ENCODE data around the gene ZSCAN10. TPM values are rescaled to one million over a fixed set of nuclear protein-coding genes. Genes with fewer than 3 reads are reported as not detected.
A peak's percentile ranks its signal among the peaks of the same experiment; 100 is the strongest.

ZSCAN10 gene
- total and polyA plus RNA-seq, 9 of the 15 experiments (the other 6 are each of a cell fraction or from before 2014, with no cell fraction given) = 0.22 TPM; not detected in 8

DNA sequence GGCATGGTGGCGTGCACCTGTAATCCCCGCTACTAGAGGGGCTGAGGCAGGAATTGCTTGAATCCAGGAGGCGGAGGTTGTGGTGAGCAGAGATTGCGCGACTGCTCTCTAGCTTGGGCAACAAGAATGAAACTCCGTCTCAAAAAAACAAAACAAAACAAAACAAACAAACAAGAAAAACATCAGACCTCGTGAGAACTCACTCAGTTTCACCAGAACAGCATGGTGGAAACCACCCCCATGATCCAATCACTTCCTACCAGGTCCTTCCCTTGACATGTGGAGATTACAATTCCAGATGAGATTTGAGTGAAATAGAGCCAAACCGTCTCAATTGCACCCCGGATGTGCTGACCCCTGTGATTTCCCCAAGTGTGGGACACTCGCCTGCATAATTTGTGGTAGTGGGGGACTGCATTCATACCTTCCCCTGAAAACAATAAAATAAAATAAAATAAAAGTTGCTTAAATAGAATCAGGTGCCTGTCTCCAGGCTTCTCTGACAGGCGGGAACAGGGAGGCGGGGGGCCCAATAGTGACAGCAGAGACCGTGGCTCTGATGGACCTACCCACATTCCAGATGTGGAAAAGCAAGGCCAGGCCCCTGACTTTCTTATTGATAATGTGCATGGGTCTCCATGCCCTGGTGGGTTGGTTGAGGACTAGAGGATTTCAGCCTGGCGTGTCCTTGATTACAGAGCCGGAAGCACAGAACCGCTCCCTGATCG is 13.1 kb downstream of the ZSCAN10 start (continued):
- no peak for TF ChIP-seq ZNF780A (CRISPR knock-in tag; IDR thresholded peaks at IDR 0.05)
- no peak for TF ChIP-seq CSDE1 (IDR thresholded peaks at IDR 0.05)
- TF ChIP-seq RFX5 (IDR thresholded peaks at IDR 0.05; ENCODE audit: low read depth, low read length) = no peak
- TF ChIP-seq NR1H2 (CRISPR knock-in tag; IDR thresholded peaks at IDR 0.05) = no peak
- no peak for TF ChIP-seq CBX5 (IDR thresholded peaks at IDR 0.05; ENCODE audit: borderline replicate concordance, low read depth)
- TF ChIP-seq HDAC1 (IDR thresholded peaks at IDR 0.05) = no peak
- no peak for TF ChIP-seq MAFG (tag; conservative IDR thresholded peaks at IDR 0.05)
- no peak for TF ChIP-seq ZNF184 (CRISPR knock-in tag; IDR thresholded peaks at IDR 0.05)
- TF ChIP-seq BRF1 (IDR thresholded peaks at IDR 0.05; ENCODE audit: borderline replicate concordance, extremely low read depth, insufficient read length) = no peak

DNA sequence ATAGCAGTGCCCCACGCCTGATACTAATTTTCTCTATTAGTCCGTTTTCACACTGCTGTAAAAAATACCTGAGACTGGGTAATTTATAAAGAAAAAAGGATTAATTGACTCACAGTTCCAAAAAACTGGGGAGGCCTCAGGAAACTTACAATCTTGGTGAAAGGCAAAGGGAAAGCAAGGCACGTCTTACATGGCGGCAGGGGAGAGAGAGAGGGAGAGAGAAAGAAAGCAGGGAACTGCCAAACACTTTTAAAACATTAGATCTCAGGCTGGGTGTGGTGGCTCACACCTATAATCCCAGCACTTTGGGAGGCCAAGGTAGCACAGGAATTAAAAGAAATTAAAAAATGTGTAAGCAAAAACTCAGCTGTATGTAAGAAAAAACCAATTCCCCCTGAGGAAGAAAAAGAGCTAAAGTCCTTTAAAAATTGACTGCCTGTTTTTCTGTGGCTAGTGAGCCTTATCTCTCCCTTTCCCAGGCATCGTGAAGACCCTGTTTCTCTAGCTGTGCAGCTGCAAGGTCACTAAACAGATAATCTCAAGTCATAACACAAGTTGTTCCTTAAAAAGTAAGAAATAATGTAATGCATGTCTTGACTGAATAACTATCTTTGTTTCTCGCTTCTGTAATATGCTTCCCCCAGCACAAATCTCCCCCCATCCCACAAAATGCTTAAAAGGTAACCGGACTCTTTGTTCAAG is 14.0 kb downstream of the ZSCAN10 start:
- POLR2A ChIA-PET = interaction anchor here (1.2 kb wide), 1 partner anchor 25 kb away, joined by 3 read pairs; no protein-coding TSS in a partner anchor
- Histone ChIP-seq H4K20me1 (replicated peaks; ENCODE audit: control insufficient read depth, insufficient read depth, low read length) (no peaks in the 10 kb centered on the region), H3K9me1 (ENCODE audit: control insufficient read depth, insufficient read depth, low read length) (no peaks in the 10 kb centered on the region), H3K27ac (ENCODE audit: extremely low read depth, low read depth, low read length) (no peak overlapping the region), H3K4me3 (no peak overlapping the region), H3K9ac (ENCODE audit: insufficient read depth in 1 of 2, low read depth in 2 of 2, low read length in 2 of 2) (no peak overlapping the region), H2AFZ (ENCODE audit: low read depth, low read length) (peak overlapping the region; percentile 36; the same call in 1 of the 2 replicates), H3K27me3 (ENCODE audit: control insufficient read depth in 2 of 2, insufficient read depth in 2 of 2, low read length in 2 of 2) (peaks cover under 1 to 13% of the 10 kb centered on the region in 2 experiments; a peak in 2 of 5 replicates), H3K4me2 (ENCODE audit: insufficient read depth, low read length) (no peak overlapping the region; the same call in 1 of the 2 replicates), H3K79me2 (ENCODE audit: control insufficient read depth, insufficient read depth, low read length) (no peaks in the 10 kb centered on the region), H3K4me1 (replicated peaks in 1 of 2; ENCODE audit: control insufficient read depth in 2 of 2, insufficient read depth in 2 of 2, low read length in 2 of 2) (peaks cover 19 to 47% of the 10 kb centered on the region in 2 experiments), H3K36me3 (ENCODE audit: control insufficient read depth, insufficient read depth, low read length) (no peaks in the 10 kb centered on the region), H3K9me3 (replicated peaks; ENCODE audit: control insufficient read depth, insufficient read depth, low read depth, low read length) (no peaks in the 10 kb centered on the region)
- no peak for ATAC-seq
- CTCF ChIA-PET (ENCODE audit: low intra/inter-chr PET ratio) = no interaction called here
- intact Hi-C loops (cut with micrococcal nuclease) = no loop called here
- WGBS (ENCODE audit: insufficient coverage, low coverage, missing lambda C conversion rate) = 26% methylated on average over 7 of the region's 7 CpGs
- no TSS peak for BruUV-seq (replicated peaks)
- peak; percentile 23 for FAIRE-seq
- in situ Hi-C loops (cut with MboI) = no loop called here
- no peak for DNase-seq (ENCODE audit: extremely low read depth in 1 of 4, low spot score in 3 of 4)
- TF ChIP-seq TAL1 (IDR thresholded peaks at IDR 0.05) (peak; percentile 61), MXI1 (IDR thresholded peaks at IDR 0.05; ENCODE audit: low read depth, low read length) (no peak), TRIM28 (IDR thresholded peaks at IDR 0.05) (peak; percentile 63; the same call in 1 of the 2 replicates)
- TF ChIP-seq, protein P1, sequence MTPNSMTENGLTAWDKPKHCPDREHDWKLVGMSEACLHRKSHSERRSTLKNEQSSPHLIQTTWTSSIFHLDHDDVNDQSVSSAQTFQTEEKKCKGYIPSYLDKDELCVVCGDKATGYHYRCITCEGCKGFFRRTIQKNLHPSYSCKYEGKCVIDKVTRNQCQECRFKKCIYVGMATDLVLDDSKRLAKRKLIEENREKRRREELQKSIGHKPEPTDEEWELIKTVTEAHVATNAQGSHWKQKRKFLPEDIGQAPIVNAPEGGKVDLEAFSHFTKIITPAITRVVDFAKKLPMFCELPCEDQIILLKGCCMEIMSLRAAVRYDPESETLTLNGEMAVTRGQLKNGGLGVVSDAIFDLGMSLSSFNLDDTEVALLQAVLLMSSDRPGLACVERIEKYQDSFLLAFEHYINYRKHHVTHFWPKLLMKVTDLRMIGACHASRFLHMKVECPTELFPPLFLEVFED (CRISPR knock-in tag; conservative IDR thresholded peaks at IDR 0.05) = no peak
- TF ChIP-seq, protein P2, sequence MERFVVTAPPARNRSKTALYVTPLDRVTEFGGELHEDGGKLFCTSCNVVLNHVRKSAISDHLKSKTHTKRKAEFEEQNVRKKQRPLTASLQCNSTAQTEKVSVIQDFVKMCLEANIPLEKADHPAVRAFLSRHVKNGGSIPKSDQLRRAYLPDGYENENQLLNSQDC (CRISPR knock-in tag; IDR thresholded peaks at IDR 0.05) = no peak
- TF ChIP-seq, protein P3, sequence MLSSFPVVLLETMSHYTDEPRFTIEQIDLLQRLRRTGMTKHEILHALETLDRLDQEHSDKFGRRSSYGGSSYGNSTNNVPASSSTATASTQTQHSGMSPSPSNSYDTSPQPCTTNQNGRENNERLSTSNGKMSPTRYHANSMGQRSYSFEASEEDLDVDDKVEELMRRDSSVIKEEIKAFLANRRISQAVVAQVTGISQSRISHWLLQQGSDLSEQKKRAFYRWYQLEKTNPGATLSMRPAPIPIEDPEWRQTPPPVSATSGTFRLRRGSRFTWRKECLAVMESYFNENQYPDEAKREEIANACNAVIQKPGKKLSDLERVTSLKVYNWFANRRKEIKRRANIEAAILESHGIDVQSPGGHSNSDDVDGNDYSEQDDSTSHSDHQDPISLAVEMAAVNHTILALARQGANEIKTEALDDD (IDR thresholded peaks at IDR 0.05) = peak; percentile 80
- TF ChIP-seq, protein P4, sequence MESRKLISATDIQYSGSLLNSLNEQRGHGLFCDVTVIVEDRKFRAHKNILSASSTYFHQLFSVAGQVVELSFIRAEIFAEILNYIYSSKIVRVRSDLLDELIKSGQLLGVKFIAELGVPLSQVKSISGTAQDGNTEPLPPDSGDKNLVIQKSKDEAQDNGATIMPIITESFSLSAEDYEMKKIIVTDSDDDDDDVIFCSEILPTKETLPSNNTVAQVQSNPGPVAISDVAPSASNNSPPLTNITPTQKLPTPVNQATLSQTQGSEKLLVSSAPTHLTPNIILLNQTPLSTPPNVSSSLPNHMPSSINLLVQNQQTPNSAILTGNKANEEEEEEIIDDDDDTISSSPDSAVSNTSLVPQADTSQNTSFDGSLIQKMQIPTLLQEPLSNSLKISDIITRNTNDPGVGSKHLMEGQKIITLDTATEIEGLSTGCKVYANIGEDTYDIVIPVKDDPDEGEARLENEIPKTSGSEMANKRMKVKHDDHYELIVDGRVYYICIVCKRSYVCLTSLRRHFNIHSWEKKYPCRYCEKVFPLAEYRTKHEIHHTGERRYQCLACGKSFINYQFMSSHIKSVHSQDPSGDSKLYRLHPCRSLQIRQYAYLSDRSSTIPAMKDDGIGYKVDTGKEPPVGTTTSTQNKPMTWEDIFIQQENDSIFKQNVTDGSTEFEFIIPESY (CRISPR knock-in tag; IDR thresholded peaks at IDR 0.05) = 0 out of 2 replicates have a peak, but pooled peaks have one; percentile 18
